Memory B cell (primary cell): ENCODE data around the gene CYP4F3.
"Not testable (repeated sequence)": the region's sequence is repeated elsewhere in the genome, so short reads cannot be mapped to it uniquely, and the experiment has no call there.

ENCODE experiments used
- ATAC-seq: fragments of 150-1000 bp; cut with Tn5 transposase; 2 replicates; pipeline ENCODE4 v1.10.0; 2021; ENCODE audit warnings: low read depth, mild to moderate bottlenecking, moderate library complexity
- DNase-seq, 2 donors: peaks; one replicate each; pipeline ENCODE4 v3.0.0; 2022; ENCODE audit warnings: low spot score in 2 of 2
- H3K27ac Mint-ChIP-seq: one replicate; pipeline ENCODE4 v1.8.0; 2022; ENCODE audit warnings: mild to moderate bottlenecking, moderate library complexity, mixed read lengths
- H3K27me3 Mint-ChIP-seq: one replicate; pipeline ENCODE4 v1.8.0; 2022; ENCODE audit warnings: mixed read lengths
- H3K36me3 Mint-ChIP-seq: one replicate; pipeline ENCODE4 v1.8.0; 2022; ENCODE audit warnings: mild to moderate bottlenecking, mixed read lengths
- H3K4me1 Mint-ChIP-seq: one replicate; pipeline ENCODE4 v1.8.0; 2022; ENCODE audit warnings: mixed read lengths
- H3K4me3 Mint-ChIP-seq: one replicate; pipeline ENCODE4 v1.8.0; 2022; ENCODE audit warnings: mild to moderate bottlenecking, moderate library complexity, mixed read lengths
- H3K9me3 Mint-ChIP-seq: one replicate; pipeline ENCODE4 v1.8.0; 2022; ENCODE audit warnings: mixed read lengths

Gene CYP4F3

GRCh38 chr19:15669891-15670290 is 29.2 kb downstream of the CYP4F3 start:
- DNase-seq, result no peak
- Mint-ChIP-seq H3K4me1 (peaks cover 3% of the 10 kb centered on the region), H3K4me3 (no peak overlapping the region), H3K27ac (no peak overlapping the region), H3K9me3 (peaks cover 3% of the 10 kb centered on the region), H3K36me3 (no peaks in the 10 kb centered on the region), H3K27me3 (peaks cover 4% of the 10 kb centered on the region)
- no peak for ATAC-seq

- peaks cover 3% of the 10 kb centered on the region for H3K9me3 Mint-ChIP-seq
- no peaks in the 10 kb centered on the region for H3K36me3 Mint-ChIP-seq
- DNase-seq (no peak), ATAC-seq (no peak)
- peaks cover 3% of the 10 kb centered on the region for H3K4me1 Mint-ChIP-seq
- no peak overlapping the region for H3K4me3 Mint-ChIP-seq
- H3K27ac Mint-ChIP-seq, result no peak overlapping the region
- peaks cover 4% of the 10 kb centered on the region for H3K27me3 Mint-ChIP-seq
Measured at GRCh38 chr19:15671237-15671821, 30.6 kb downstream of the CYP4F3 start.

GRCh38 chr19:15671891-15672579 is 31.3 kb downstream of the CYP4F3 start:
- DNase-seq (no peak), ATAC-seq (no peak)
- Mint-ChIP-seq H3K36me3 (no peaks in the 10 kb centered on the region), H3K27me3 (peaks cover 7% of the 10 kb centered on the region), H3K4me1 (peaks cover 3% of the 10 kb centered on the region), H3K4me3 (no peak overlapping the region), H3K9me3 (peaks cover 3% of the 10 kb centered on the region), H3K27ac (no peak overlapping the region)

- peaks cover 5% of the 10 kb centered on the region for H3K9me3 Mint-ChIP-seq
- H3K4me3 Mint-ChIP-seq, result no peak within 1 kb of the TSS
- no peak within 1 kb of the TSS for H3K27ac Mint-ChIP-seq
- ATAC-seq (no peak), DNase-seq (no peak)
- H3K27me3 Mint-ChIP-seq, result peaks cover 9% of the 10 kb centered on the region
- H3K36me3 Mint-ChIP-seq, result no peaks in the 10 kb centered on the region
- H3K4me1 Mint-ChIP-seq, result peaks cover 6% of the 10 kb centered on the region
Measured at GRCh38 chr19:15672580-15673175, 32.0 kb downstream of the CYP4F3 start, which contains the start of gene CYP4F12. Gene CYP4F12 (plus strand): TSS chr19:15673087. CDS start chr19:15673530, 443 bp downstream.

GRCh38 chr19:15673176-15673654 is 32.5 kb downstream of the CYP4F3 start:
- peaks cover 8% of the 10 kb centered on the region for H3K4me1 Mint-ChIP-seq
- DNase-seq (no peak), ATAC-seq (peak; percentile 55)
- no peak overlapping the region for H3K27ac Mint-ChIP-seq
- H3K36me3 Mint-ChIP-seq, result peaks cover 2% of the 10 kb centered on the region
- no peak overlapping the region for H3K4me3 Mint-ChIP-seq
- peaks cover 13% of the 10 kb centered on the region for H3K27me3 Mint-ChIP-seq
- peaks cover 7% of the 10 kb centered on the region for H3K9me3 Mint-ChIP-seq

GRCh38 chr19:15675560-15675959 is 34.9 kb downstream of the CYP4F3 start:
- DNase-seq, result no peak
- Mint-ChIP-seq H3K9me3 (peaks cover 7% of the 10 kb centered on the region), H3K4me1 (peaks cover 8% of the 10 kb centered on the region), H3K27ac (no peak overlapping the region), H3K4me3 (no peak overlapping the region), H3K36me3 (peaks cover 2% of the 10 kb centered on the region), H3K27me3 (peaks cover 12% of the 10 kb centered on the region)
- ATAC-seq, result no peak

GRCh38 chr19:15679089-15679488 is 38.4 kb downstream of the CYP4F3 start:
- no peak for DNase-seq
- peaks cover 26% of the 10 kb centered on the region for H3K27me3 Mint-ChIP-seq
- peaks cover 7% of the 10 kb centered on the region for H3K9me3 Mint-ChIP-seq
- no peak overlapping the region for H3K4me3 Mint-ChIP-seq
- H3K36me3 Mint-ChIP-seq, result peaks cover 2% of the 10 kb centered on the region
- H3K4me1 Mint-ChIP-seq, result peaks cover 8% of the 10 kb centered on the region
- ATAC-seq, result no peak
- H3K27ac Mint-ChIP-seq, result no peak overlapping the region

- not testable (repeated sequence) for H3K36me3 Mint-ChIP-seq, ATAC-seq
Measured at GRCh38 chr19:15679865-15680264, 39.2 kb downstream of the CYP4F3 start.

GRCh38 chr19:15680478-15681322 is 40.0 kb downstream of the CYP4F3 start:
- ATAC-seq (no peak), DNase-seq (no peak)
- Mint-ChIP-seq H3K9me3 (peaks cover 5% of the 10 kb centered on the region), H3K4me1 (peaks cover 5% of the 10 kb centered on the region), H3K36me3 (peaks cover 4% of the 10 kb centered on the region), H3K27ac (no peak overlapping the region), H3K27me3 (peaks cover 31% of the 10 kb centered on the region), H3K4me3 (no peak overlapping the region)

More at GRCh38 chr19:15679865-15680264, 39.2 kb downstream of the CYP4F3 start:
- not testable (repeated sequence) for H3K27ac Mint-ChIP-seq, H3K4me1 Mint-ChIP-seq, H3K9me3 Mint-ChIP-seq, DNase-seq, H3K4me3 Mint-ChIP-seq
- peaks cover 30% of the 10 kb centered on the region for H3K27me3 Mint-ChIP-seq

- Mint-ChIP-seq H3K36me3 (peaks cover 6% of the 10 kb centered on the region), H3K27me3 (peaks cover 28% of the 10 kb centered on the region), H3K4me1 (no peaks in the 10 kb centered on the region), H3K4me3 (no peak overlapping the region), H3K27ac (no peak overlapping the region), H3K9me3 (peaks cover 7% of the 10 kb centered on the region)
- no peak for ATAC-seq
- DNase-seq, result no peak
Measured at GRCh38 chr19:15683411-15683810, 42.7 kb downstream of the CYP4F3 start.

GRCh38 chr19:15684828-15685227 is 44.1 kb downstream of the CYP4F3 start:
- H3K36me3 Mint-ChIP-seq, result peaks cover 6% of the 10 kb centered on the region
- ATAC-seq, result no peak
- H3K27me3 Mint-ChIP-seq, result peaks cover 27% of the 10 kb centered on the region

GRCh38 chr19:15696654-15697194 is 56.0 kb downstream of the CYP4F3 start:
- peak overlapping the region; percentile 39 for H3K4me3 Mint-ChIP-seq
- H3K27me3 Mint-ChIP-seq, result peaks cover 14% of the 10 kb centered on the region
- ATAC-seq, result no peak
- DNase-seq, result no peak
- no peaks in the 10 kb centered on the region for H3K4me1 Mint-ChIP-seq
- H3K36me3 Mint-ChIP-seq, result no peaks in the 10 kb centered on the region
- no peak overlapping the region for H3K27ac Mint-ChIP-seq
- peaks cover 2% of the 10 kb centered on the region for H3K9me3 Mint-ChIP-seq

More at GRCh38 chr19:15684828-15685227, 44.1 kb downstream of the CYP4F3 start:
- Mint-ChIP-seq H3K9me3 (peaks cover 13% of the 10 kb centered on the region), H3K4me1 (no peaks in the 10 kb centered on the region), H3K27ac (no peak overlapping the region), H3K4me3 (no peak overlapping the region)
- DNase-seq, result no peak

GRCh38 chr19:15701757-15702533 is 61.2 kb downstream of the CYP4F3 start:
- no peak for DNase-seq
- H3K4me3 Mint-ChIP-seq, result no peak overlapping the region
- peaks cover 2% of the 10 kb centered on the region for H3K9me3 Mint-ChIP-seq
- no peaks in the 10 kb centered on the region for H3K4me1 Mint-ChIP-seq
- no peaks in the 10 kb centered on the region for H3K36me3 Mint-ChIP-seq
- ATAC-seq, result no peak
- H3K27me3 Mint-ChIP-seq, result peaks cover 20% of the 10 kb centered on the region
- H3K27ac Mint-ChIP-seq, result no peak overlapping the region
